GM19438 (cell line): Measurements from ENCODE around the gene SLAMF7.

ENCODE experiments used
- ATAC-seq: cut with Tn5 transposase; IDR thresholded peaks from one replicate; pipeline ENCODE4 v1.9.1; 2021; ENCODE audit warnings: low read depth; ENCODE audit not compliant: unreplicated experiment

SLAMF7 gene

GRCh38 chr1:160797271-160797709, 58.2 kb downstream of the SLAMF7 start:
- ATAC-seq, result peak; percentile 43

DNA sequence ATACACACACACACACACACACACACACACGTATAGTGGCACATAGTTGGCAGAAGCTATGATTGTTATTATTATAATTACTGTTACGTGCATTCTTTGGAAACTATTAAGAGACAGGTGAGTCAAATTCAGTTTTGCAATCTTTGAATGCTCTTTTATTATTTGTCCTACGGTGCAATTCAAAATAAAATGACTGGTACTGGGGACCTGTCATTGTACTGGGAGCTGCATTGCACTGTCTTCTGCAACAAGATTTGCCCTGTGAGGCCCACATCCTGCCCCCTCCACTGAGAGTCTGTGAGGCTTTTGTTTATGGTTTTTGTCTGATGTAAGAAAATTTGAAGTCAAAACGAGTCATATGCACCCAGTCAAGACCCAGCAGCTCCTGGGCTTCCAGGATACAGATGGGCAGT, 58.8 kb downstream of the SLAMF7 start:
- no peak for ATAC-seq

DNA sequence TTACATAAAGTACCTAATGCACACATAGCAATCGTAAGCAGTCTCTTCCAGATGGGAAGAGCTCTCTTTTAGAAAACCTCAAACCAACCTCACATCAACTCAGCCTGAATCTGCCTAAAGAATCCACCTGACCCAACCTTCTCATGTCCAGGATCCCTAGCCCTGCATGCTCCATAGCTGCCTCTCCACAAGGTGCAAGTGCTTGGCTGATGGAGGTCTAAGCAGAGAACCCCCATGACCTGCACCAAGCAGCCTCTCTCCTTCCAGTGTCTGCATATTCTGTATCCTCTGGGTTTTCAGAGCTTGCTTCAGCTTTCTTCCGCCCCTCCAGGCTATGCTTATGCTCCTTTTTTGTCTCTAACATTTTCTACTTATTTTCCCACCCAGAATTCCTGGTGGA, 59.4 kb downstream of the SLAMF7 start:
- no peak for ATAC-seq

- ATAC-seq, result no peak
Observed at GRCh38 chr1:160799641-160800040, 60.6 kb downstream of the SLAMF7 start.

DNA sequence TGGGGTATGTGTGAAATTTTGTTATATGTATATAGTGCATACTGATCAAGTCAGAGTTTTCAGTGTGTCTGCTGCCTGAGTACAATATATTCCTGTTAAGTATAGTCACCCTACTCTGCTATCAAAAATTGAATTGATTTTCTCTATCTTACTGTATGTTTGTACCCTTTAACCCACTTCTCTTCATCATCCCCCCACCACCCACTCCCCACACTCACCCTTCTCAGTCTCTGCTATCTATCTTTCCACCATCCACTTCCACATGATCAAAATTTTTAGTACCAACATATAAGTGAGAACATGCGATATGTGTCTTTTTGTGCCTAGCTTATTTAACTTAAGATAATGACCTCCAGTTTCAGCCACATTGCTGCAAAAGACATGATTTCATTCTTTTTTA, 61.1 kb downstream of the SLAMF7 start:
- no peak for ATAC-seq

DNA sequence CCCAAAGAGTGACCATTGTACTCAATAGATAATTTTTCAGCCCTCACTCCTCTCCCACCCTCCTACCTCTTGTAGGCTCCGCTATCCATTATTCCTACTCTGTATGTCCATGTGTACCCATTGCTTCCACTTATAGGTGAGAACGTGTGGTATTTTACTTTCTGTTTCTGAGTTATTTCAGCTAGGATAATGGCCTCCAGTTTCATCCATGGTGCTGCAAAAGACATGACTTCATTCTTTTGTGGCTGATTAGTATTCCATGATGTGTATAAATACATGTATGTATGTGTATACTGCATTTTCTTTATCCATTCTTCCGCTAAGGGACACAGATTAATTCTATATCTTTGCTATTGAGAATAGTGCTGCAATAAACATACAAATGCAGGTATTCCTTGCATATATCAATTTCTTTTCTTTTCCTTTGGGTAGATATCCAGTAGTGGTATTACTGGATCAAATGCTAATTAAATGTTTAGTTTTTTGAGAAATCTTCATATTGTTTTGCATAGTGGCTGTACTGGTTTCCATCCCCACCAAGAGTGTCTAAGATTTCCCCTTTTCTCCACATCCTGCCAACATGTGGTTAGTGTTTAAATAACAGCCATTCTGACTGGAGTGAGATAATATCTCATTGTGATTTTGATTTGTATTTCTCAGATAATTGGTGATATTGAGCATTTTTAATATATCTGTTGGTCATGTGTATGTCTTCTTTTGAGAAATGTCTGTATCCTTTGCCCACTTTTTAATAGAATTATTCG, 61.8 kb downstream of the SLAMF7 start:
- ATAC-seq, result no peak

DNA sequence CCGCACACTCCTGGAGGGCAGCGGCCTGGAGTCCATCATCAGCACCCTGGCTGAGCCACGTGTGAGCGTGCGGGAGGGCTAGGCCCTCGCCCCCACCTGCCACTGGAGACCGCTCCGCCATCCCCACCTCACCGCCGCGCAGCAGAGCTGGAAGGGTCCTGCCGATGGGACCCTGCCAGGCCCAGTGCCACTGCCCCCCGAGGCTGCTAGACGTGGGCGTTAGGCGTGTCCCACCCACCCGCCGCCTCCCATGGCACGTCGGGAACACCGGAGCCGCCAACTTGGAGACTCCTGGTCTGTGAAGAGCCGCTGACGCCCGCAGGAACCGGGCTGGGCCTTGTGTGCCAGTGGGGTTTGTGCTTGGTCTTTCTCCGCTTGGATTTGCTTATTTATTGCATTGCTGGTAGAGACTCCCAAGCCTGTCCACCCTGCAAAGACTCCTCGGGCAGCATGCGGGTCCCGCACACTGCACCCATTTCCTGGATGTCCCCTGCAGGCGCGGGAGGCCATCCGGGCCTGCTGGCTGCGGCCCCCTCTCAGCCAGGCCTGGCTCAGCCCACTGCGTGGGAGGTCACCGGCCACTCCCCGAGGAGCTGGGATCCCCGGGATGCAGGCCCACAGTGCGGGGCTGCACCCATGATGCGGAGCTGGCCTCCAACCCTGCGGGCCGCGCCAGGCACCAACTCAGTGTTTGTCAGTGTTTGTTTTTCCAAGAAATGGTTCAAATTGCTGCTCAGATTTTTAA, 63.0 kb downstream of the SLAMF7 start:
- no peak for ATAC-seq
